Stimulated activated CD4-positive, alpha-beta T cell treated with anti-CD3 and anti-CD28 coated beads, Interleukin-15, amount 100 ng/mL, for 1 hour (primary cell): ENCODE measurements around the gene KCTD4.

ENCODE experiments used
- DNase-seq, 2 donors: peaks; one replicate each; pipeline ENCODE4 v3.0.0-alpha.2; 2020; ENCODE audit warnings: low read depth in 1 of 2, low spot score in 1 of 2

KCTD4 gene

DNA sequence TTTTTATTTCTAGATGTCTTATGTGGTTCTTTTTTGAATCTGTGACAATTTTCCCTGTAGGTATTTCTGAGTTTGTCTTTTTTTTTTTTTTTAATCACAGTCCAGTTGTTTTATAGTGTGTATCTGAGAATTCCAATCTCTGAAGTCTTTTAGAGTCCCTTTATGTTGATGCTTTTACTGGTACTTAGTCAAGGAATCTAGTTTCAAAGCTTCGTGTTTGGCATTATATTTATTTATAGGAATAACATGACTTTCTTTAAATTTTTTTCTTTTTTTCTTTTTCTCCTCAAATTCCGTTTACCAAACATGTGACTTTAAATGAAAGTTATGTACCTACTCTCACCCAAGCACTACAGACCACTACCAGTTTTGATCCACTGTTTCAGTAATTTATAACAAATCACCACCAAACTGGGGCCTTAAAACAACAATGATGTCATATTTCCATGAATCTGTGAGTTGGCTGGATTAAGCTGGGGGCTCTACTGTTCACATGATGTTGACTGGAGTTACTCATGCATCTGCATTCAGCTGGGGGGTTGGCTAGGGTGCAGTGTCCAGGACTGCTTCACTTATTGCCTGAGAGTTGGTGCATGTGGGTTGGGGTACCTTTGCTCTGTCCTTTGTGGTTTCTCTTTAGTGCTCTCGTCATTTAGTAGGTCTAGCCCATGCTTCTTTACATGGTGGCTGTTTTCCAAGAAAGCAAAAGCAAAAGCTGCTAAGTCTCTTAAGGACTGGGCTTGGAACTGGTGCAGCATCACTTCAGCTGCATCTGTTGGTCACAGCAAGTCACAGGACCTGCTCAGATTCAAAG, 22.3 kb downstream of the KCTD4 start:
- no peak for DNase-seq

DNA sequence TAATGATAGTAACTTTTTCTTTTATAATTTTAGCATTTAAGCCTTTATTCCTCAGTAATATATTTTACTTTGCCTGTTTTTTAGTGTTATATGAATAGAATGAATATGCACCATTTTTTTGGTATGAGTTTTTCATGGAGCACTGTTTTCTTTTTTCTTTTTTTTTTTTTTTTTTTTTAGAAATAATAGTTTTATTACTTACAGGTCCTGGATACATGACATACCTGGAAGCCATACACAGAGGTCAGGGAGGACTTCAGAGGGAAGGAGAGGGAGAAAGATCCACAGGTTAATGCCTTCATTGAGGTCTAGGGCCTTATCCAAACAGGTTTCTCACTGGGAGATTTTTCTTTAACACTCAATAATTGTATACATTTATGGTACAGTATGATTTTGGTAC, 26.4 kb downstream of the KCTD4 start:
- DNase-seq, result no peak

DNA sequence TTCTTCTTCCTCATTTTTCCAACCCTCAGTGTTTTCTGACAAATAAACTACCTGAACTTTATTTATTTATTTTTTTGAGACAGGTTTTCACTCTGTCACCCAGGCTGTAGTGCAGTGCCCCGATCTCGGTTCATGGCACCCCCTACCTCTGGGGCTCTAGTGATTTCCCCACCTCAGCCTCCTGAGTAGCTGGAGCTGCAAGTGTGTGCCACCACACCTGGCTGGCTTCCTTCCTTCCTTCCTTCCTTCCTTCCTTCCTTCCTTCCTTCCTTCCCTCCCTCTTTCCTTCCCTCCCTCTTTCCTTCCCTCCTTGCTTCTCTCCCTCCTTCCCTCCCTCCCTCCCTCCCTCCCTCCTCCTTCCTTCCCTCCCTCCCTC, 32.3 kb downstream of the KCTD4 start:
- no peak for DNase-seq

DNA sequence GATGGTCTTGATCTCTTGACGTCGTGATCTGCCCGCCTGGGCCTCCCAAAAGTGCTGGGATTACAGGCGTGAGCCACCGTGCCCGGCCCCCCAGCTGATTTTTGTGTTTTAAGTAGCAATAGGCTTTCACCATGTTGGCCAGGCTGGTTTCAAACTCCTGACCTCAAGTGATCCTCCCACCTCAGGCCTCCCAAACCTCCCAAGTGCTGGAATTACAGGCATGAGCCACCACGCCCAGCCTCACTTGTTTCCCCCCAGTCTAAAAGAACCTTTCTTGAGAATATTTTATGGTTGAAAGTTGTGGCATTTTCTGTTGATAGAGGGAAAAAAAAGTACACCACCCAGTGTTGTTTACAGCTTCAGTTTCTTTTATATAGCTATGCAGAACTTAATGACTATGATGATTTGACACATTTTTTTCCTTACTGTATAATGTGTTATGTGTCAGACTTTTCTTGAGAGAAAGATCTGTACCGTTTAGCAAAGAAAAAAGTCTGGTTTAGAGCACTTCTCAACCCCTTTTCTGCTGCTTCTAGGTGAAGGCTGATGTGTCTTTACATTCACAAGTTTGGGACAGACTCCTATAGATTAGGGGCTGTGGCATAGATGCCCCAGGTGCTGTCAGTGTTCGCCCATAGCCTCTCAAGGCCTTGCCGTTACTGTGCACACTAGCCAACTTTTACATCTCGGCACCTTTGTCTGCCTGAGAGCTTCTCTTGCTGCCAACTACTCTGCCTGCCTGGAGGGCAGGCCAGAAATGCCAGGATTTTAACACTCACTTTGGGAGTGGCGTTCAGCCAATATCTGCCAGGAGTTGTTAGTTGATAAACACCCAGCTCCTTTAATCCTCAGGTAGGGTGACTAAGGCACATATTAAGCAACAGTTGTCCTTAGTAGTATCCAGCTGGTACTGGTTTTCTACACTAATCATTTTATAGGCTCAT, 33.0 kb downstream of the KCTD4 start:
- no peak for DNase-seq

DNA sequence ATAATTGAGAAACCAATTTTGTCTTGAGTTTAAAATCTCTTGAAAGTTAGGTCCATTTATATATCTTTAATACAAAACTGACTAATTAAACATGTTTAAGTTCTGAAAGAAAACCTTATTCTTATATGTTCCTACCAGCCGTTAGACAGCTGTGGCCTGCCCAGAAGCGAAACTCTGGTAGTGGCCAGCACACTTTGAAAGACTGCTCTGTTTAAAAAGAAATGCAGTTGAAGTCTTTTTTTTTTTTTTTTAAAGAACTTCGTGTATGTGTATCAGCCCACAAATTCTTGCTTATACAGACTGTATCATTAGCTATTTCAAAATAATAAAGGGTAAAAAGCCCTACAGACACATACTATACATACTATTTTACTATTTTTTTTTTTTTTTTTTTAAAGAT, 34.0 kb downstream of the KCTD4 start:
- no peak for DNase-seq

DNA sequence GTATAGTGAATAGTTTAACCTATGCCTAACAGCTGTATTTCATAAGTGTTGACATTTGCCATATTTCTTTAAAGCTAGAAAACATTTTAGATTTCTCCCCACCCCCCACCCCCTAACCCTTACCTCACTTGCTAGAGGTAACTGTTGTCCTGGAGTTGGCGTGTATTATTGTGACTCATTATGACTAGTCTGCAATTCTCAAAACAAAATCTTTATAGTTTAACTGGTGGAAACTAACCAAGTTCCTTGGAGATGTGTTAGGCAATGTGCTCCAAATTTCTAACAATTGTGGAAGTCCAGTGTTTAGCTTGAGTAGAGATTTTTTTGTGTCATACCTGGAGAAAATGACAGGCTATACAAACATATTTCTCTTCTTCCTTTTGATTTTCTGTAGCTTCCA, 38.0 kb downstream of the KCTD4 start:
- DNase-seq, result no peak

DNA sequence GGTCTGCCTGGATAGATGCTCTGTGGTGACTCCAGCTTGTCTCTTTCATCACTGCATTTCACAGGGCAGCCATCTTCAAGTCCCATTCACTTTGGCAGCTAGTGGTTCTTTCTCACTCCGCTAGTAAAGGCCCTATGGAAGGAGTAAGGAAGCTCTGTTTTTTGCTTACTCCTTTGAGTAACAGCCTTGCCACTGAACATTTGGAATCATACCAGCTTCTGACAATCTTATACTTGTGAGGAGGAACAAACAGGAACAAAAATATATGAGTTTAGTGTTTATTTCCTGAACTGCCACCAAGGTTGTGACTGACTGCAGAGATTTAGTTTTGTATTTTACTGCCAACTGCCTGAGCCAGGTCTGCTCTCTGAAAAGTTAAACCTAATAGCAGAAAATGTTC, 38.7 kb downstream of the KCTD4 start:
- DNase-seq, result no peak

DNA sequence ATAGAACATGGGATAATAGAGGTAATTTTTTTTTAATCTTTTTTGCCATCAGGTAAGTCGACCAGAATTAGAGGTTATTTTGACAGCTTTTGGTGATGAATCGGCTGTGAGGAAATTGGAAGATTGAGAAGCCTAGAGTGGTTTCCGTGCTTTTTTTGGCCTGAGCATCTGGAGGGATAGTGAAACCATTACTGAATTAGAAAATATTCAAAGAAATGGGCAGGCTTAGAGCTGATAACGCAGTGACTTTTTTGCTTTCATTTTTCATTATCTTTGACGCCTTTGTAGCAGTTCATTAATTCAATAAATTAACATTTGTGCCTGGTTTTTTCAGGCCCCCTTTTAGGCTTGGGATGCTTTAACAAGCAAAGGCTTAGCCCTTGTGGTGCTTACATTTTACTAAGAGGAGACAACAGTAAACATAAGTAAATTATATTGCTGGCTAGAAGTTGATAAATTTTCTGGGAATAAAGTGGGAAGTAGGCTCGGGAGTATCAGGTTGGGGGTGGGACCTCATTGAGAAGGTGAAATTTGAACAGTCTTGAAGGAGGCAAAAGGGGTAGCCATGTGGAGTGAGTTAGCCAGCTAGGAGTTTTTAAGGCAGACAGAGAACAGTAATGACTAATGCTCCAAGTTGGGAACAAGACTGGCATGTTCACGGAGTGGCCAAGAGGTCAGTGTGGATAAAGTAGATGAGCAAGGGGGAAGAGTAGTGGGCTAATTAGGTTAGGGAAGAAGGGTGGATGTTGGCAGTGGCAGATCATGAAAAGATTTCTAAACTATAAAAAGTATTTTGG, 44.1 kb downstream of the KCTD4 start:
- no peak for DNase-seq

DNA sequence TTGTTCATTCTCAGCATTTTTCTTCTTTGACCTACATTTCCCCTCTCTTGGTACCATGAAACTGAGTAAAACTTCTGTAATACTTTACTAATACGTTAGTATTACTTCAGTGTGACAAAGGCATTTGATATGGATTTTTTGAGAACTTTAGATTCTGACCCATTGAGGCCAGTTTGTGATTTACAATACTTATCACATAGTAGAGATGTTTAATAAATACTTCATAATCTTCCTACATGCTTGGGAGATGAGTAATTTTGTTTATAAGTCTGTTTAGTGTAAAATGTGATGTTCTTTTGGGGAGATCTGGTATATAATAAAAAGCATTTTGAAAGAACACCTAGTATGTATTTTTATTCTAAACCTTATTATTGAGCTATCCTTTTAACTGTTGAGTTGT, 50.9 kb downstream of the KCTD4 start:
- no peak for DNase-seq

DNA sequence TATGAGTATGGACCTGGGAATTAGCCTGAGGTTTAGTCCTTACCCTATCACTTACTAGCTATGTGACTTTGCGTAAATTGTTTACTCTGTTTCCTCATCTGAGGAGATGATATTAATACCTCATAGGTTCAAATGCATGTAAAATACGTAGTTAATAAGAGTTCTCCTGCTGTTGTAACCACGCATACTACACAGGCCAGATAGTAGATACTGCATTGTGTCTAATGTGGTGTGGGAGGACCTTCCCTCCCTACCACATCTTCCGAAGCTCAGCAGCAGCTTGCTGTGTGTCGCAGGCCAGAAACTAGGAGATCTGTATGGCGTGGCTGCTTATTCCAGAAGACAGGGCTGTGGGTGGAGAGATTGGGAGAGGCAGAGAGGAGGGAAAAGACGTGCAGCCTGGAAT, 57.5 kb downstream of the KCTD4 start:
- DNase-seq, result no peak
